Erythroblast (primary cell): ENCODE data around the gene LIX1L.
"Not testable (repeated sequence)": the region's sequence is repeated elsewhere in the genome, so short reads cannot be mapped to it uniquely, and the experiment has no call there.

Experiments used
- GATA1 ChIP-seq: IDR thresholded peaks from 2 replicates; pipeline ENCODE4 v1.6.1; 2011; ENCODE audit warnings: low read depth, mild to moderate bottlenecking, control low read depth, low read length, moderate library complexity
- POLR2A ChIP-seq: IDR thresholded peaks from 2 replicates; pipeline ENCODE4 v1.6.1; 2011; ENCODE audit warnings: mild to moderate bottlenecking, low read length

DNA sequence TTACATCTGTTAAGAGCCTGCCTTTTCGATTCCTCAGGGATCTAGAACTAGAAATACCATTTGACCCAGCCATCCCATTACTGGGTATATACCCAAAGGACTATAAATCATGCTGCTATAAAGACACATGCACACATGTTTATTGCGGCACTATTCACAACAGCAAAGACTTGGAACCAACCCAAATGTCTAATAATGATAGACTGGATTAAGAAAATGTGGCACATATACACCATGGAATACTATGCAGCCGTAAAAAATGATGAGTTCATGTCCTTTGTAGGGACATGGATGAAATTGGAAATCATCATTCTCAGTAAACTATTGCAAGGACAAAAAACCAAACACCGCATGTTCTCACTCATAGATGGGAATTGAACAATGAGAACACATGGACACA, 37.5 kb downstream of the LIX1L start:
- not testable (repeated sequence) for TF ChIP-seq POLR2A, GATA1
